Common myeloid progenitor, CD34-positive (primary cell): ENCODE measurements around the gene CEL. TPM values are rescaled to one million over a fixed set of nuclear protein-coding genes. Genes with fewer than 3 reads are reported as not detected.
"Not testable (repeated sequence)": the region's sequence is repeated elsewhere in the genome, so short reads cannot be mapped to it uniquely, and the experiment has no call there.

Experiments
- CTCF ChIA-PET: fragments of 350-600 bp; sonication (Branson Sonifier 250); formaldehyde crosslinking; loops from one replicate; lab custom pipeline; 2021; ENCODE audit warnings: antibody characterized with exemption; lab: Charles Lee
- POLR2A ChIA-PET: fragments of 350-600 bp; sonication (Branson Sonifier 250); formaldehyde crosslinking; loops from one replicate; lab custom pipeline; 2021; ENCODE audit warnings: antibody characterized with exemption; lab: Charles Lee
- DNase-seq, 3 donors: peaks; one replicate each; pipeline versions ENCODE4 v3.0.0 to v3.0.0-alpha.2; 2013
- H3K27ac ChIP-seq, 2 experiments: 1 replicate in 1 of 2; 2 replicates in 1 of 2; pipeline ENCODE4 v1.7.0; 2013; ENCODE audit warnings: inconsistent platforms in 2 of 2, low read length in 2 of 2, mild to moderate bottlenecking in 2 of 2, low read depth in 1 of 2, moderate library complexity in 1 of 2; ENCODE audit not compliant: severe bottlenecking in 2 of 2, insufficient read depth in 1 of 2, poor library complexity in 1 of 2
- H3K27me3 ChIP-seq, 5 experiments: replicated peaks in 2 of 5; 1 replicate in 3 of 5; 2 replicates in 2 of 5; pipeline versions ENCODE4 v1.6.1 to v1.7.0; 2013; ENCODE audit warnings: low read length in 4 of 5, mild to moderate bottlenecking in 2 of 5, moderate library complexity in 2 of 5, inconsistent platforms in 1 of 5; ENCODE audit not compliant: insufficient read depth in 5 of 5, control insufficient read depth in 4 of 5
- H3K36me3 ChIP-seq, 4 experiments: 1 replicate in 2 of 4; 2 replicates in 2 of 4; pipeline versions ENCODE4 v1.6.1 to v1.7.0; 2013; ENCODE audit warnings: low read length in 3 of 4, control low read depth in 1 of 4, mild to moderate bottlenecking in 1 of 4; ENCODE audit not compliant: control insufficient read depth in 4 of 4, insufficient read depth in 4 of 4
- H3K4me1 ChIP-seq, 4 experiments: 1 replicate in 3 of 4; 2 replicates in 1 of 4; pipeline versions ENCODE4 v1.6.1 to v1.7.1; 2013; ENCODE audit warnings: low read length in 3 of 4, mild to moderate bottlenecking in 3 of 4, control low read depth in 1 of 4, inconsistent platforms in 1 of 4, moderate library complexity in 1 of 4; ENCODE audit not compliant: control insufficient read depth in 4 of 4, insufficient read depth in 4 of 4; ENCODE audit errors: control extremely low read depth in 1 of 4
- H3K4me3 ChIP-seq, 7 experiments: 1 replicate in 4 of 7; 2 replicates in 3 of 7; pipeline versions ENCODE4 v1.5.1 to v1.7.0; 2013; ENCODE audit warnings: mild to moderate bottlenecking in 7 of 7, low read length in 6 of 7, moderate library complexity in 6 of 7, inconsistent platforms in 2 of 7, low read depth in 2 of 7, control low read depth in 1 of 7; ENCODE audit not compliant: insufficient read depth in 4 of 7, control insufficient read depth in 1 of 7; ENCODE audit errors: extremely low read depth in 1 of 7
- H3K9me3 ChIP-seq, 5 experiments: 1 replicate in 4 of 5; 2 replicates in 1 of 5; pipeline versions ENCODE4 v1.6.1 to v1.7.1; 2013; ENCODE audit warnings: low read length in 4 of 5, mild to moderate bottlenecking in 2 of 5, inconsistent platforms in 1 of 5, low read depth in 1 of 5, moderate library complexity in 1 of 5; ENCODE audit not compliant: control insufficient read depth in 4 of 5, insufficient read depth in 2 of 5; ENCODE audit errors: control extremely low read depth in 1 of 5
- WGBS: methylation state at CpG from one replicate; pipeline ENCODE4 v1.1.5; 2013; ENCODE audit not compliant: insufficient coverage; 5-methylcytosine and 5-hydroxymethylcytosine counted together
- polyA plus RNA-seq: library from polyadenylated mRNA; unstranded; fragments of 120-200 nt; gene quantifications from one replicate; pipeline ENCODE4 v1.2.1, GENCODE V29; 2013

The CEL gene
- polyA plus RNA-seq = 1.7 TPM

GRCh38 chr9:133061764-133062145 lies at the start of gene CEL:
TSS of gene CEL (plus strand) at chr9:133061981. CDS start at chr9:133062003, 22 bp downstream.
- CTCF ChIA-PET = interaction anchor here (2.6 kb wide), 1 partner anchor 14 kb away, joined by 14 read pairs; no protein-coding TSS in a partner anchor
- Histone ChIP-seq H3K36me3 (peaks cover 0 to 26% (median 3%) of the 10 kb centered on the region in 4 experiments), H3K4me3 (peak within 1 kb of the TSS in 2 of 7 experiments; percentile 28 to 45), H3K27ac (peak within 1 kb of the TSS in 1 of 2 experiments; percentile 43), H3K4me1 (peaks cover 5 to 66% (median 62%) of the 10 kb centered on the region in 4 experiments)
- WGBS = no CpG with 5 or more reads among the region's 9 CpGs
- DNase-seq, POLR2A ChIA-PET, H3K27me3 ChIP-seq, H3K9me3 ChIP-seq: not testable (repeated sequence)

- WGBS = no CpG with 5 or more reads among the region's 5 CpGs
- DNase-seq = no peak
- CTCF ChIA-PET = interaction anchor here (0.8 to 5.9 kb wide), 4 partner anchors 8 to 36 kb away, joined by 3 to 61 read pairs (median 6); partner anchors contain the start of gene GFI1B
These were observed 47.1 kb upstream of the CEL start for GRCh38 chr9:133014696-133015095.

GRCh38 chr9:133023117-133023890 lies 38.5 kb upstream of the CEL start:
- DNase-seq = peak; percentile 25 to 63 (median 55)
- no peaks in the 10 kb centered on the region for H3K36me3 ChIP-seq
- CTCF ChIA-PET = interaction anchor here (0.6 to 7.9 kb wide), 16 partner anchors 9 to 133 kb away, joined by 3 to 98 read pairs (median 8); partner anchors contain the start of genes GFI1B and GTF3C5
- H3K4me1 ChIP-seq = peaks cover 0 to 19% (median 15%) of the 10 kb centered on the region in 4 experiments
- H3K4me3 ChIP-seq = no peak overlapping the region
- no peaks in the 10 kb centered on the region for H3K27me3 ChIP-seq
- WGBS = 85% methylated on average over 24 of the region's 26 CpGs
- POLR2A ChIA-PET = interaction anchor here (1.8 kb wide), 1 partner anchor 19 kb away, joined by 21 read pairs; no protein-coding TSS in a partner anchor
- no peak overlapping the region for H3K27ac ChIP-seq
- H3K9me3 ChIP-seq = peaks cover 0 to under 1% (median 0%) of the 10 kb centered on the region in 5 experiments

More at GRCh38 chr9:133014696-133015095, 47.1 kb upstream of the CEL start:
- H3K27me3 ChIP-seq = no peaks in the 10 kb centered on the region
- POLR2A ChIA-PET = no interaction called here
- H3K27ac ChIP-seq = no peak overlapping the region
- no peak overlapping the region for H3K4me3 ChIP-seq
- H3K36me3 ChIP-seq = no peaks in the 10 kb centered on the region
- H3K4me1 ChIP-seq = peaks cover 0 to 3% (median 0%) of the 10 kb centered on the region in 4 experiments
- H3K9me3 ChIP-seq = peaks cover 0 to 11% (median 6%) of the 10 kb centered on the region in 5 experiments

- ChIA-PET POLR2A (no interaction called here), CTCF (interaction anchor here (0.6 to 7.9 kb wide), 7 partner anchors 14 to 332 kb away, joined by 3 to 98 read pairs (median 4); partner anchors contain the start of gene GFI1B)
- Histone ChIP-seq H3K36me3 (no peaks in the 10 kb centered on the region), H3K4me1 (peaks cover 1 to 29% (median 26%) of the 10 kb centered on the region in 4 experiments), H3K27ac (no peak overlapping the region), H3K4me3 (no peak overlapping the region), H3K27me3 (no peaks in the 10 kb centered on the region), H3K9me3 (no peaks in the 10 kb centered on the region)
- no peak for DNase-seq
- WGBS = 100% methylated on average over 1 of the region's 3 CpGs
These were observed 35.4 kb upstream of the CEL start for GRCh38 chr9:133026426-133026825.

- no peaks in the 10 kb centered on the region for H3K9me3 ChIP-seq
- peaks cover 5 to 33% (median 29%) of the 10 kb centered on the region in 4 experiments for H3K4me1 ChIP-seq
- peaks cover 0 to under 1% (median 0%) of the 10 kb centered on the region in 4 experiments for H3K36me3 ChIP-seq
- CTCF ChIA-PET = interaction anchor here (0.6 to 7.9 kb wide), 7 partner anchors 15 to 331 kb away, joined by 3 to 98 read pairs (median 4); partner anchors contain the start of gene GFI1B
- DNase-seq = no peak
- no peak overlapping the region for H3K4me3 ChIP-seq
- no peaks in the 10 kb centered on the region for H3K27me3 ChIP-seq
- POLR2A ChIA-PET = no interaction called here
- no peak overlapping the region for H3K27ac ChIP-seq
- 67% methylated on average over 3 of the region's 5 CpGs for WGBS
These were observed 34.6 kb upstream of the CEL start for GRCh38 chr9:133027134-133027533.

- no peak overlapping the region for H3K4me3 ChIP-seq
- H3K9me3 ChIP-seq = no peaks in the 10 kb centered on the region
- ChIA-PET CTCF (interaction anchor here (0.9 to 7.9 kb wide), 5 partner anchors 17 to 119 kb away, joined by 3 to 89 read pairs (median 3); partner anchors contain the start of gene GFI1B), POLR2A (no interaction called here)
- WGBS = 83% methylated on average over 2 of the region's 3 CpGs
- no peak overlapping the region for H3K27ac ChIP-seq
- H3K27me3 ChIP-seq = no peaks in the 10 kb centered on the region
- peaks cover 0 to 6% (median 3%) of the 10 kb centered on the region in 4 experiments for H3K36me3 ChIP-seq
- H3K4me1 ChIP-seq = peaks cover 5 to 29% (median 24%) of the 10 kb centered on the region in 4 experiments
- no peak for DNase-seq
These were observed 33.6 kb upstream of the CEL start for GRCh38 chr9:133028221-133028620.
